Raji (cell line): Measurements from ENCODE around the gene MEIS2.

Experiments
- POLR2A ChIP-seq: IDR thresholded peaks from 2 replicates; pipeline ENCODE4 v1.6.1; 2011; ENCODE audit warnings: low read depth, low read length, control low read depth; ENCODE audit not compliant: insufficient read depth

MEIS2 gene

DNA sequence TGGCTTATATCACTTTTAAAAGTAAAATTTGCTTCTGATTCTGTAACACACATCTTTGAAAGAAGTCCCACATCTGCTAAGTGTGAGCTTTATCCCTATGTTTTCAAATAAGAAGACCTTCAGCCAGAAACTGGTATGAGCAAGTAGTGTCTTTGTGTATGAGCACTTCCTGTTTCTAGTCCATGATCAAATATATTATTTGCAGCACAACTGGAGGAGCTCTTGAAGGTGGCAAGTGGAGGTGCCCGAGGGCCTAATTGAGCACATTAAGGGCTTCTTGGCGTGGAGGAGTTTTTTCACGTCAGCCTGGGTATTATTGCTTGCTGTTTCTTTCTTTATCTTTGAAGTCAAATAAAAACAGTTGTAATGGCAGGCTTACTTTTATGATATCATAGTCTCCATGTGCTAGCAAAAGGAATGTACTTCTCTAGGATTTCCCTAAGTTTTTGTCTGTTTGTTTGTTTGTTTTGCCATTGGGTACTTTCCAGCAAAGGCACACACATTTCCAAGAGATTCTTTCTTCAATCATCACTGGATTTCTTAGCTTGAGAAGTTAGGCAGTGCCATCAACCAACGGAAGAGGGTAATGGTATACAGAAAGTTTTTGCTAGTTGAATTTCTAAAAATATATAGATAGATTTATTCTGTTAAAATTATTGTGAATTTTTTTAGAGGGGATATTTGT is 68.1 kb downstream of the MEIS2 start:
- TF ChIP-seq POLR2A: no peak

DNA sequence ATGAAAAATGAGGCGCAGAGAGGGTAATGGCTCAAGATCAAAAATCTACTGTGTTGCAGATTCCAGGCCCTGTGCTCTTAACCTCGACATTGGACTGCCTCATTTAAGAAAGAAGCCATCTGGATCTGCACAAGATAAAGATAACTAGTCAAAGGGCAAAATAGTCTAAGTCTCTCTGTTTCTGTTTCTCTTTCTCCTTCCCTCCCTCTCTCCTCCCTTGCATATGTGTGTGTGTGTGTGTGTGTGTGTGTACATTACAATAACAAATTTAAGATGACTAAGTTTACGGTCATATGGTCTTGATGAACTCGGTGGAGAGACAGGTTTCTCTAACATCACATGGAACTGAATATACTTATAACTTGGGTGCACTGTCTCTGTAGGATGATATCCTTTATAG is 69.2 kb downstream of the MEIS2 start:
- no peak for TF ChIP-seq POLR2A

DNA sequence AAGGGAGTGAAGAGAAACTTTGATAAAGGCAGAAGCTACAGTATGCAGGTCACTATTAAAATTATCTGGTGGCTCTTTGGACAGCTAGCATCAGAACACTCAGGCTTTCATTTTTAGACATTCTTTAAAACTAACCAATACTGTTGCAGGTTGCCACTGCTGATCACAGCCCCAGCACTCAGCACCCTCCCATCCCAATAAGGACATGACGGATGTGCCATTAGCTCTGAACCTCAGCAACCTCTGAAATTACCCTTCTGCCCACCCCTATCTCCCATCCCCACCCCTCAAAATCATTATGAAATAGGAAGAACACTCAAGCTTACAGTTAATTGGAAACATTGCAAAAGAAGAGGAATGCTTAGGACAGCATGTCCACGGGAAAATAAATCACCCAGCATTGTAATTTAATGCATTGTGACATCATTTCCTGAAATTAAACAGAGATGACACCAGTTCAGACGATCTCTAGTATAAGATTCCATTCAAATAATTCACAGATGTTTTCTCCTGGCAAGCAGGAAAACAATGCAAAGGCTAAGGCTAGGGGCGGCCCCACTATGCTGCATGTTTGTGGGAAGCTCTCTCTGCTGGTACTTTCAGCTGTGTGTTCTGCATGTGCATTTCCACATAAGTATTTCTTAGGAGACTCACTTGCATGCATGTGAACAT is 71.6 kb downstream of the MEIS2 start:
- TF ChIP-seq POLR2A: no peak

DNA sequence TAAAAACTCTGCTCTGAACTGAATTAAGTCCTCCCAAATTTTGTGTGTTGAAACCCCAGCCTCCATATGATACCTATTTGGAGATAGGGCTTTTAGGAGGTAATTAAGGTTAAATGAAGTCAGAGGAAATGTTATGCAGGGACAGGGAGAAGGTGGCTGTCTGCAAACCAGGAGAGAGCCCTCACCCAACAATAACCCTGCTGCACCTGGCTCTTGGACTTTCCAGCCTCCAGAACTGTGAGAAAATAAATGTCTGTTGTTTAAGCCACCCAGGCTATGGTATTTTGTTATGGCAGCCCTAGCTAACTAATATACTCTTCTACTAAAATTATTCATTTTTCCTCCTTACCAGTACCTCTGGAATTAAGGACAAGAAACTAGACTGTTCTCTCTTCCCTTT is 79.5 kb downstream of the MEIS2 start:
- no peak for TF ChIP-seq POLR2A

DNA sequence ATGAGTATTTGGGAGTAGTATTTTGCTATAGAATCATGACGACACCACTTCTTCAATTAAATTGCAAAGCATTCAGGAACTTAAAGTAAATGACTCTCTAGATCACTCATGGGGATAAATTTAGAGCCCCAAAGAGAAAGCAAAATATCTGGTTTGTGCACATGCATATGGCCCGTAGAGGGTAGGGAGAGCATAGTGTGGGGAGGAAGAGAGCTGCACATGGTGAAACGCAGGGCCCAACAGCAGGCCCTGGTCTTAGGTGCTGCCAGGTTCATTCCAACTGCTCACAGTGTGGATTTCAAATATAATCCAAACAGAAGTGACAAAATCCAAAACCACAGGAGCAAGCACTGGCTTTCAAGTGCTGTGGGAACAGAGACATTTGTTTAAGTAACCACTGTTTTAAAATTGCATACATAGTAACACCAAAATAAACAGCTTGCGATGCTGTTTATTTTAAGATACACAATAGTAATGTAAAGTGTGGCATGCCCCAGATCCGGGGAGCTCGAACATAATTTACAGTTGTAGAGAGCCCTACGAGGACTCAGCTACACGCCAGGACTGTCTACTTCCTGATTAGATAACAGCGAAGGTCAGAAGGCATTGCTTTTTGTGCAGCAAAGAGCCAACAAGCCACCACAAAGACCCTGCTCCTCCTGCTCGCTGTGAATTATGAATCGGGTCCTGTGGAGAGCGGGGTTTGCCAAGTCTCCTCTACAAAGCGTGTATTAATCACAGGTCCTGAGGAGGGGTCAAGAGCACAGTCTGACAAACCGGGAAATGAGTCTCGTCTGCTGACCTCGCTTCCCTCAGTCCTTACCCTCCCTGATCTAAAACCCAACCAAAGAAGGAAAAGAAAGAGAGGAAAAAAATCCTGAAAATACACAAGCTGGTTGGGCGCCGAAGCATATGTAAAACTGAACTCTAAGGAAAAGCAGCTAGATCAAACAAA is 80.6 kb downstream of the MEIS2 start:
- TF ChIP-seq POLR2A: no peak

DNA sequence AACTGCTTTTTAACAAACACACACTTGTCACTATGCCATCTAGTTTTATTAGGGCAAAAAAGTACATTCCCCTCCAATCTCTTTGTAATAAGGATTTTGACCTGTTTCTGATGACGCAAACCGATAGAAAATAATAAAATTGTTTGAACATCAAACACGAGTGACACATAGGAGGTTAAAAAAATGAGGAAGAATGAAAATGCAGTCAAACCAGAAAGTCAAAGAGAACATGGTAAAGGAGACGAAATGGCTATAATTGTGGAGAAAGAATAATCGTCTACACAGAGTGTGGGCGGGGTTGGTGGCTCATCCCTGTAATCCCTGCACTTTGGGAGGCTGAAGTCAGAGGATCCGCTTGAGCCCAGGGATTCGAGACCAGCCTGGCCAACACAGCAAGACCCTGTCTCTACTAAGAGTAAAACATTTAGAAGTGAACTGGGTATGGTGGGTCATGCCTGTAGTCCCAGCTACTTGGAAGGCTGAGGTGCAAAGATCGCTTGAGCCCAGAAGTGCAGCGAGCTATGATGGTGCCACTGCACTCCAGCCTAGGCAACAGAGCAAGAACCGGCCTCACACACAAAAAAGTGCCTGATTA is 83.2 kb downstream of the MEIS2 start:
- TF ChIP-seq POLR2A: no peak

DNA sequence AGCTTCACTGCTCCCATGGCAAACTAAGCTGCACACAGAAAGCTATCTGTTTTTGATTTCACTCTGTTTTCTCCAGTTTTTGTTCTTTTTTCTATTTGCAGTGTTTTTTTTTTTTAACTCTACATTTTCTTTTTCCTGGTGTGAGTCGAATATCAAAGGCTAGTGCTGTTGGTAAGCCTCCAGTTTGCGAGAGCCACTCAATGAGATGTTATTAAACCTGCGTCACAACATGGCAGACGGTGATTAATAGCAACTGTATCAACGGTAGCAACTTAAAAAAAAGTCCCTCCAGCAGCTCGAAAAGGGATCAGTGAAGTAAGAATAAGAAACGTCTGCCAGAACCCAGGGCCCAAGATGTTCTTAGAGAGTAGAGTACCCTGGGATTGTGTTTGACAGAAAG is 84.1 kb downstream of the MEIS2 start:
- TF ChIP-seq POLR2A: no peak

DNA sequence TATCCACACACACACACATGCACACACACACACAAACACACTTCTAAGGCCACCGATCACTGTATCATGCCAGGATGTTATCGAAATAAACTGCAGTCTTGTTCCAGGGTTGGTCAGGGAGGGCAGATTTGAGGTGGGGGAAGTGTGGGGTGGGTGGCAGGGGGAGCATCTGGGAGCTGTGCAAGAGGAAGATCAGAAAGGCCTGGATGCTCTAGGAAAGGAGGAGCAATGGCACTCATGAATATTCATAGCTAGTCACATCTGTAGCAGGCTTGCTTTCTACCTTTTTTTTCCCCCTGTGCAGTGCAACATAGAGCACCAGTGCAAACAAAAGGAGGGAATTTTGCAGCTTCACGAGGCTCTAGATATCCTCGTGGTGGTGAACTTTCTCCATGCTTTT is 84.9 kb downstream of the MEIS2 start:
- no peak for TF ChIP-seq POLR2A

DNA sequence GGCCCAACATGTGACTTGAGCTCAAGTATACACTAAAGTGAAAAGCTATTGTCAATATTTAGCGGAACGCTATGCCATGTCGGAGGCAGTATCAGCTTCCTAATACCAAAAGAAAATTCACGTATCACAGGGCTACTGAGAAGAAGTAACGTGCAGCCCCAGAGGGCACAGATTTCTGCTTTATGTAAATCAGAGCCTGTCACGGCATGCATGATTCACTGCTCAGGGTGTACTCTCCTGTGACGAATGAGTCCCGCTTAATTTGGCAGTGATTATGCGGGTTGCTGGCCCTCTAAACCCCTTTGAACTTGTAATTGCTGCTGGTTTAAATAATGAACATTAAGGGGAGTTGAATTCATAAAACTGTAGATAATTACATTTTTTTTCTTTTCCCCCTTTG is 85.3 kb downstream of the MEIS2 start:
- TF ChIP-seq POLR2A: no peak

DNA sequence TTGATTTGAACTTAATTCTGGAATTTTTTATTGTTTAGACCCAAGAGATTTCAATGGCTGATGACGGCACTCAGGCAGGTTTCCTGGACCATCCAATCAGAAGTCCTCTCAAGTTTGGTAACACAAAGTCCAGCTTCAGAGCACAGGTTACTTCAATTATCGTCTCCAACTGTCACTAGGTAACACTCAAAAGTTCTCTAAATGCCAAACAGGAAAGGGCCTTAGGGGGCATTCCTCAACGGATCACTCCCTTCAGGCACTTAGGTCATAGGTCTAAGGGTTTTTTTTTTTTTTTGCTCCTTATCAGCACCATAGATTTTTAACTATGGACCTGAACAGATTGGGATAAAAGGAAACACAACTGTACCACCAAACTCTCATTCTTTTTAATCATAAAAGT is 85.8 kb downstream of the MEIS2 start:
- TF ChIP-seq POLR2A: no peak

DNA sequence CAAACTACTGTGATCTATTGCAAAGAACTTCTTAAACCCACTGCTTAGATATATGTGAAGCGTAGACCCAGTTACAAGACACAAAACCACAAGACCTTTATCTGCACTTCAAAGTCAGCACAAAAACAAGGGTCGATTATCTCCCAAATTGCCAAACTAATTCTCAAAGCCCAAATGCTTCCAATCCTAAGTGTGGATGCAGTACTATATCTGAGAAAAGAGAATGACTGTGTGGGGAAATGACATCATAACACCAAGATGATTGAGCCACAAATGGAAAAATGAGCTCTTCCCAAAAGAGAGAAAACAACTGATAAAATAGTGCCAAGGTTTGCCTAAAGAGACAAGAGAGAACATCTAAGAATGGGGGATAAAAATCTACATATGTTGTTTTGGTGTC is 86.2 kb downstream of the MEIS2 start:
- no peak for TF ChIP-seq POLR2A

DNA sequence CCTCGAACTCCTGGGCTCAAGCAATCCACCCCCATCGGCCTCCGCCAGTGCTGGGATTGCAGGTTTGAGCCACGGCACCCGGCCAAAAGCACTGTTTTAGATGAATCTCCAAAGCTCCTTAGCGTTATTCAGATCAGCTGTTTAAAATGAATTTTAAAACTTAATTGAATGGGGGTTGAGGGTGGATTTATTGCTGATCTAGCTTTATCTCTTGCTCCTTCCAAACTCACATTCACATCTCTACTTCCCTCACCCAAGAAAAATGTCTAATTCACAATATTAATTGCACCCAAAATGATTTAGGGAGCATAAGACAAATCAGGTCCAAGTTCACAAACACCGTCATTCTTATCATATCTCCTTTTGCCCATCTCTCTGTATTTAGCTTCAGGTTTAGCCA is 89.8 kb downstream of the MEIS2 start:
- TF ChIP-seq POLR2A: no peak

DNA sequence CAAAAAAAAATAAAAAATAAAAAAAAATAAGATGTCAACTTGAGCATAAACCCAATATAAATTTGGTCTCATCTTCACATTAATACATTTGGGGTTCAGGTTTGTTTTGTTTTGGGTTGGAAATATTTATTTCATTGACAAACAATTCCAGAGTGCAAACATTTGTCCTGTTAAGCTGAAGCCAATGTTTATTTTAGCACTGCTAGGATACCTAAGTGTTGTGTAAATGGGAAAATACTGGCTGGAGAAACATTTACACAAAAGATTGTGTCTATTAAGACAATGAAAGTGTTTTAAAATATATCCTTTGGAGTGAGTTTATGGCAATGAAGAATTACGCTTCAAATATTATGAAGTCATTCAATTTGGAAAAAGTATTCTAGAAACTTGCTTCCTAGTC is 91.1 kb downstream of the MEIS2 start:
- no peak for TF ChIP-seq POLR2A

DNA sequence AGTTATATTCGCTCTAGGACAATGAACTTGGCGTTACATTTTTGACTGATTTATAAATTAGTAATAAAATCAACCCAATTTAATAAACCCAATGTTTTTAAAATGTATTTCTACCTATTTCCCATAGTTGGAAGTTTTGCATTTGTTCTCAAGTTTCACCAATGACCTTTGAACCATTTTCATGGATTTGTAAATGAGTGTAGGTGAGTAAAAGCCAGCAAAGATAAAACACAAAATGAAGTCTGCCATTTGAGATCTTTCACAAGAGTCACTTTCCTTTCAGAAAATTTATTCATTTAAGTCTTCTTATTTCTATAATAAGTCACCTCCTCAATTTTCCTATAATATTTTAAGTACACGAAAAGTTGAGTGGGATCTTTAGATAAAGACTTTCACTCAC is 92.1 kb downstream of the MEIS2 start:
- TF ChIP-seq POLR2A: no peak

DNA sequence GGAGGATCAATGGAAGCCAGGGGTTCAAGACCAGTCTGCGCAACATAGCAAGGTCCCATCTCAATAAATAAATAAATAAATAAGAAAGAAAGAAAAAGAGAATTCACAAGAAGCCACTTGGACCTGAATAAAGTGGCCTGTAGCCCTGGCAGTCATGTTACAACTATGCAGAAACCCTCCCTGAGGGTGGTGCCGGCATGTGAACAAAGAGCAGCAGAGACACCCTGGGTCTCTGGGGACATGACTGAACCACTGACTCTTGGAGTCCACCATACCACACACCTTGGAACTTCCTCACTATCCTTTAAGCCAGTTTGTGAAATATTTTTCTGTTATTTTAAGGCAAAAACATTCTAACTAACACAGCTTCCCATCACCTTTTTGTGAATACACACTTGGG is 93.0 kb downstream of the MEIS2 start:
- no peak for TF ChIP-seq POLR2A
